ENCODE results near the gene BBS9.

The BBS9 gene

GRCh38 chr7:33379891-33380525 lies 250.6 kb downstream of the BBS9 start:
- no peak for DNase-seq

DNA sequence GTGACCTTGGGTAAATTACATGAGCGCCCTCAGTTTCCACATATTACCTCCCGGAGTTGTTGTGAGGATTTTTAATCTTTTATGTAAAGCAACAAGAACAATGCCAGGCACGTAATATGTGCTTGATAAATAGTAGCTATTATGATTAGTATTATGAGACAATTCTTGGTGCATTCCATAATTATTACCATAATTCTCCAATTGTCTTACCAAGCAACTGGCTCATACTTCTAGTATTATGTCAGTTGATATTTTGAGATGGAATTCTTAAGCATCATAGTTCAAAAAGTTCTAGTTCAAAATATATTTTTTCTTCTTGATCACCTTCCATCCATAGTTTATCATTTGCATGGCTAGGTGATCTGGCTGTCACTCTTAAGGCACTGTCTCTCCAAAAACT lies 259.0 kb downstream of the BBS9 start:
- no peak for DNase-seq

DNA sequence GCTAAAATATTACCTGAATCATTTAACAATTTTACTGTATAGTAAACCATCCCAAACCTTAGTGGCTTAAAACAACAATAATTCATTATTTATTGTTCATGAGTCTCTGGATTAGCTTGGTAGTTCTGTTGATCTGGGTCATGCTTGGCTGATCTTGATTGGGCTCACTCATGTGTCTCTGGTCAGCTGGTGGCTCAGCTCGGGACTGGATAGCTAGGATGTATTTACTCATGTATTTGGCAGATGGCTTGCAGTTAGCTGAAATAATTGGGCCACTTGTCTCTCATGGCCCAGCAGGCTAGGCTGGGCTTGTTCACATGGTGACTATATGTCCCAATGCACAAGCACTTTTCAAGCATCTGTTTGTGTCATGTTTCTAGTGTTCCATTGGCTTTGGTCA lies 262.8 kb downstream of the BBS9 start:
- no peak for DNase-seq

DNA sequence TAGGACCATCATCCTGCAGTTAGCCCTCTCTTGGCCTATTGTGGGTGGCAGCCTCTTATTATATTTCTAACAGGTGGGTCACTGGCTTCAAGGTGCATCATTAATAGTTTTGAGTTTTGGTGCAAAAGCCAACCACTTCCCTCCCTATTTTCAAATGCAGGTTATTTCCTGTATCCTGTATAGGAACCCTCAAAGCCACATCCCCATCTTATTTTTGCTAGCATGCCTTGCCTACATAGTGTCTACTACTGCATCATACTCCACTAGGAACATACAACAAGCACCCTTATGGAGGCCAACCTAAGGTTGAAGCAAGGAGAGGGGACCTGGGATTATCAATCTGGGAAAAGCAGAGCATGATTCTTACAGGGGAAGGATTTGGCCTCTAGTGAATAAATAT lies 264.4 kb downstream of the BBS9 start:
- no peak for DNase-seq

DNA sequence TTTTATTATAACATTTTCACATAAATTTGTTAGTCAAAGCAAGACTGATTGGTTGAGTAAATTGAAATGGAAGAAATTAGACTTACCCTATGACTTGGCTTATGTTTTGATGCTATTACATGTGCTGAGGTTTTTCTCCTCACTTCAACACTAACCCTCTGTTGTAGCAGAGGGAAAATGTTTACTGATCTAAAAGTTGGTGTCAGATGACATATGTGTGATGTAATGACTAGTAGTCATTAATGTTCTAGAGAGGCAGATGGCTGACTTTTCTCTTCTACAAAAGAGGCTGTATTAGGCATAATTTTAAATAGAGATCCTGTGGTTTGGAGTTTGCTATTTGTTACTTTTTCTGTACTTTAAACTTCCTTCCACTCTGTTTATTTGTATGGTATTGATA lies 266.0 kb downstream of the BBS9 start:
- DNase-seq: no peak

DNA sequence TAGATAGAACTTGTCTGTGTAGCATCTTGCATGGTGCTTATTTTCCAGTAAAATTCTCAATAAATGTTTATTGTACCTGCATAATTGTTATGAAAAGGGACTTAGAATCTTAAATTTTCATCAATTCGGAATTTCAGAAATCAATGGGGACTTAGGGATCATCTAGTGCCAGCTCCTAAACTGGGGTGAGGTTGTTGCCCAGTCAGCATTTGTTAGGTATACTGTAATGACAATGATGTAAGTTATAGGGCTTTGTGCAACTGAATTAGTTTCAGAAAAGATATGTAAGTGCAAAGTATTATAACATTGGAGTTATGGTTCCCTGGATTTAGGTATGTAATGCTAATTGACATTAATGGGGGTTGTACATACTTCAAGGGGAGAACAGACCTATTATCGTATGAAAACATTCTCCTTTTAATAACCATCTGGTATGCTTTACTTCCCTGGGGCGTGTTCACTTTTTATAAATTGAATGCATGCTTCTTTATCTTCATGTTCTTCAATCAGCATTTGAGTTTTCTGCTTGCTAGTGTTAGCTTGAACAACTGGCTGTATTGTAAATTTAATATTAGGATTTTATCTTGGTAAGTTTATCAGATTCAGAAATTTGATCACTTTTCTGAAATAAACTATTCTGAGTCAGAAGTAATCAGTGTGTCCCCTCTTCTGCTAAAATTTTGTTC lies 270.3 kb downstream of the BBS9 start:
- no peak for DNase-seq

GRCh38 chr7:33400214-33400538 lies 270.8 kb downstream of the BBS9 start:
- no peak for DNase-seq

DNA sequence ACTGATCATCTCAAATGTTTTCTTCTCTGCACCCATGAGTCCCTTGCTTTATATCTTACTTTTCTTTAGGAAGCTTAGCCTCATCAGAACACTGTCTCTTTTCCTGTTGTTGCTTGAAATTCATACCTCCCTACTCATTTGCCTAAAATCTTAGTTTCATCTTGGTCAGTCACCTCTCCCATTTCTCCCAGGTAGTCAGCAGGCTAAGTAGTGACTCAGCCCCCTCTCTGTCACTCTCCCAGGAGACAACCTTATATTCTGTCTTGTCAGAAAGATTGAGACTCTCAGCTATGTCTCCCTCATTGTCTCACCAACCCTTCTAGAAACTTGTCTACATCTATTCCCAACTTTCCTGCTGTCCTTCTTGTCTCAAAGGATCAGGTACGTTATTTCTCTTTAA lies 280.9 kb downstream of the BBS9 start:
- no peak for DNase-seq

DNA sequence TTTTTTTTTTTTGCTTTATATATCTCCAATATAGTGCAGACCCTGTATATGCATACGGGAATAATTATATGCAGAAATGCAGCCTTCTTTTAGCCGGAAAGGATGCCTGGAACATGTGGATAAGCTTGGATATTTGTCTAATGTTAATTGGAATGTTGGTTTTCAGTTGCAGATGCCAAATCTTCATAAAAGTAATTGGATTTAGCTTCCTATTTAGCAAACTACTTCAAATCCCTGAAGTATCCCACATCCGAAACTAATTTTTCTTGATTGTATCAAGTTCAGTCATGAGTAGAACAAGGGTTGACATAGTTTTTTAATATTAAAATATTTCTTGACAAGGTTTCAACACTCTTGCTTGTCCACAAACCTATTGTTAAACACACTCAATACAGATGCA lies 281.7 kb downstream of the BBS9 start:
- no peak for DNase-seq

GRCh38 chr7:33412331-33412730 lies 283.0 kb downstream of the BBS9 start:
- DNase-seq: no peak

DNA sequence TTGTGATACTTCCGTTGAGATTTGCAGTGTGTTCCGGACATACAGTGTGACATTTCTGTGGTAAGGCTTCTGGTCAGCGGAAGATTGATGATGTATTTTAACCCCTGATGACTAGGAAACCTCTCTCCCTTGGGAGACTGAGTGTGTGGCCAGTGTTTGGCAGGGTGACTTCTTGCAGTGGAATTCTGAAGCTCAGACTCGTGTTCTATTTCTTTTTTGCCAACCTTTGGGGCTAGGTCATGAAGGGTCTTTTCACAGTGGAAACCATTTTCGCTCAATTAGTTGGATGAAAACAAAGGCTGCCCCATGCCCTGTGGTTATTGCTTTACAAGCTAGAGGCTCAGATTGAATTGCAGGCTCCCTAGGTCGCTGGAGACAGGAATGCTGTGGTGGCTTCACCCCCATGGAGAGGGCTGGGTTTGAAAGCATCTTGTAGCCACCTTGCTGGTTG lies 288.9 kb downstream of the BBS9 start:
- DNase-seq: no peak

DNA sequence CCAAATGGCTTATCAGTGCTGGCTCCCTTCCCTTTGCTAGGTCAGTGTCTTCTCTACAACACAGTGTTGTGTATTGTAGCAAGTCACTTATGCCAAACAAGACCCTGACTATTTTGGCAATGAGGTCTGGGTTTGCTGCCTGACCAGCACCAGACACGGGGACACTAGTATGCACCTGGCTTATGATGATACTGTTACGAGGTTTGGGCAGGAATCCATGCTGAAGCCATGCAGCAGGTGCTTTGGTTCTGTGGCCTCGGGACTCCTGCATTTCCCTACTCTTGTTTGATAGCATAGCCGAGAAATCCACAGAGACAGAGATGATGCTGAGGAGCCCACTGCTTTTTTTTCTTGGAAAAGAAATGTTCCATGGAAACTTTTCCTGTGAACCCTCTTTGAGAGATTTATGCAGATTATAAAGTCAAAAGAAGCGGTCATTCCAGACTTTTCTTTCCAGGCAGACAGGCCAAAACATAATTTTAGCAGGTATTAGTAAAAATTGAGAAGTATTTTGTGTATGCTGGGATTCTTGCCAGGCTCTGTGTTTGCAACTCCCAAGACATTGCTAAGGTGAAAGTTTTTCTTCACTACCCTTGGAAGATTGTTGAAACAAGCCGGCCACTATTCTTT lies 291.1 kb downstream of the BBS9 start:
- DNase-seq: no peak

DNA sequence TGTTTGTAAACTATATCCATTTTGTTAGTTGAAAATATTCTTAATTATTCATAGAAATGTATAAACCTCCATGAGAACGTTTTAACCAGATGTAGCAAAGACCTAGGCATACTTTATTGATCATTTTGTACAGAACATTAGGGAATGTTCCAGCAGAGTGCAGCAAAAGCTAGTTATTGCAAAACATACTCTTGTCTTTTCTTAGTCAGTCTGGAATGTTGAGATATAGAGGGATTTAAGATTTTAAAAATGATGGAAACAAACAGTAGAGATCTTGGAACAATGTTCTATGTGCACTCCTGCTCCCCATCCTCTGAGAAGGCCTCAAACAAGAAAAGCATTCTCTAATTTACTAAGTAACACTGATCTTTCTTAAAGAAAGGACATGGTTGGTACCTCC lies 292.1 kb downstream of the BBS9 start:
- no peak for DNase-seq

- no peak for DNase-seq
Observed at GRCh38 chr7:33422141-33422540, 292.8 kb downstream of the BBS9 start.

- no peak for DNase-seq
Observed at GRCh38 chr7:33422825-33423645, 293.7 kb downstream of the BBS9 start.

GRCh38 chr7:33423646-33424020 lies 294.3 kb downstream of the BBS9 start:
- peak; percentile 6 for DNase-seq

DNA sequence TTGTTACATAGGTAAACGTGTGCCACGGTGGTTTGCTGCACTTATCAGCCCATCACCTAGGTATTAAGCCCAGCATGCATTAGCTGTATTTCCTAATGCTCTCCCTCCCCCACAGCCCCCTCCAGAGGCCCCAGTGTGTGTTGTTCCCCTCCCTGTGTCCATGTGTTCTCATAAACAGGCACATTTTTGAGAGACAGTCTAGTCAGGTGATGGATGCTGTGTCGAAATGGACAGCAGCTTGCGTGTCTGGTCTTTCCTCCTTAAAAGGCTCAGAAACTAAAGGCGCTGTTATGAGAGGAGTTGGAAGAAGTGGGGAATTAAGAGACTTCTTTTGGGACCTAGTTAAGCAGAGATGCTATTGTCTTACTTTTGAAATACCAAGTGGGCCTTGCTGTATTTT lies 296.0 kb downstream of the BBS9 start:
- no peak for DNase-seq

GRCh38 chr7:33425929-33426678 lies 296.7 kb downstream of the BBS9 start:
- no peak for DNase-seq

DNA sequence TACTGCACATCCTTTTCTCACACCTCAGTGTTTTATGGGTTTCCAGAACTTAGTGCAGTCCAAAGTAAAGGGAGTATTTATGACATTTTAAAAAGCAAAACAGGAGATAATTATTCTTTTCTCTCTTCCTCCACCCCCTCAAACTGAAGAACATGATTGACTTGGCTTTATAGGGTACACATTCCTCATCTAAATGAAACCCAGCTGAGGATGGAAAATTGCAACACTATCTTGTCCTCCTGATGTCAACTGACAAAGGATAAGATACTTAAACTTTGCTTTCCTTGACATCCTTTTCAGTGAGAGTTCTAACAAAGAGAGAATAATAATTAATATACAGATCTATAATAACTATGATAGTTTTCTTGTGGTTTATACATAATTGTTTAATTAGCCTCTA lies 299.1 kb downstream of the BBS9 start:
- no peak for DNase-seq

DNA sequence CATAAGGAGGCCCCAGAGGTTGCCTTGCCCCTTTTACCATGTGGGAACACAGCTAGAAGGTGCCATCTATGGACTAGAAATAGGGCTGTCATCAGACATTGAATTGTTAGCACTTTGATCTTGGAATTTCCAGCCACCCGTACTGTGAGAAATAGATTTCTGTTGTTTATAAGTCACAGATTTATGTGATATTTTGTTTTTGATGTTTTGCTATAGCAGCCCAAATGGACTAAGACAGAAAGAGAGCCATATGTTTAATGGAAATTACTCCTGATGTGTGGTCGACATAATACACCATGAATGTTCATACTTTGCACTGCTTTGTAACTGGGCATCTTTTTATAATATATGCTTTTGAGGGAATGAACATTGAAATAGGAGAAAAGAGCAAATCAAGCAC lies 302.2 kb downstream of the BBS9 start:
- DNase-seq: no peak

DNA sequence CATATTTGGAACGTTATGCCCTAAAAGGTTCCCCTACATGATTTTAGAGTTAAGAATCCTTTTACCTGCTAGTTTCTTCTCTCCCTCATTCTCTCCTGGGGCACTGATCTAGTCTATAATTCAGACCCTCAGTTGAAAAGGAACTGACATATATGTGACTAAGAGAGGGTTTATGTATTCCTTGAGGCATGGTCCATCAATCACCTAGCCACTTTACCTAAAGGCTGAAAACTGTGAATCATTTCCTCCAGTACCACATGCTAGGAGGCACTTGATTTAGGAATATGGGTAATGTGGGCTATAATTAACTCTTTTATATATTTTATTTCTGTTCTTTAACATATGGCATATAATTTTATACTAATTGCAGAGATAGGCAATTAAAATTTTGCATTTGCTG lies 303.5 kb downstream of the BBS9 start:
- no peak for DNase-seq

DNA sequence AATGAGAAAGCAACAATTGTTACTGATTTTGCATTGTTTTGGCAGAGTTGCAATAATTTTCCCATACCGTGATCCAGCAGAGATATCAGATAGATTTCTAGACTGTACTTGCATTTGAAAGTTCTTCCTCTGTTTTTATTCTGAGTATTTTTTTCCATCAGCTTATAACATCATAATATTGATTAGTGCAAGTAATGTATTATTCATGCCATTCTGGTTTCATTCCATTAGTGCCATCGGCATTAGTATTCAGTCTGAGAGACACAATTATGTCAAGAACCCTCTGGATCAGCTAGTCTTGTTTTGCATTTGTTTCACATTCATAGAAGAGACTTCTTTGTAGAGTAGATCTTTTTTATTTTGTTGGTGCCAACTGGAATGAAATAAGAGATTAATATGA lies 304.0 kb downstream of the BBS9 start:
- DNase-seq: no peak

DNA sequence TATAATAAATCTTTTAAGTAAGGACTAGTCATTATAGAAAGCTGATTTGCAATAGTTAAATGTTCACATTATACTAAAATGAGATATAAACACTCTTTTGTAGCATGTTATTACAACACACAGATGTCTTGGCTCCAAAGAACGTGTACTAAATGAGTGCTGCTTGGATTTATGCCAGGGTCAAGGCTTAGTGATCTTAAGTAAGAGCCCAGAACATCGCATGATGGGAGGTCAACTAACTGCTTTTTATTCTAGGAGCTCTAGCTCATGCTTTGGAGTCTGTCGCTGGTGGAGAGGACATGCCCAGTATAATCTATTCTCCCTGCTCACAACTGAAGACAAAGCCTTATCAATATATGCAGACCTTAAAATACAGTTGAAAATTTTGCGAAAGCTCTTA lies 315.1 kb downstream of the BBS9 start:
- DNase-seq: no peak

Measured in CD4-positive, alpha-beta T cell treated with Interleukin-12 subunit alpha and Interleukin-12 subunit beta, for 1 hour (primary cell).